ENCODE data around the gene RAB11FIP4.
"Not testable (repeated sequence)": the region's sequence is repeated elsewhere in the genome, so short reads cannot be mapped to it uniquely, and the experiment has no call there.

The RAB11FIP4 gene

GRCh38 chr17:31433091-31433790 is 41.8 kb downstream of the RAB11FIP4 start:
- DNase-seq (ENCODE audit: low read depth): peak; percentile 28

DNA sequence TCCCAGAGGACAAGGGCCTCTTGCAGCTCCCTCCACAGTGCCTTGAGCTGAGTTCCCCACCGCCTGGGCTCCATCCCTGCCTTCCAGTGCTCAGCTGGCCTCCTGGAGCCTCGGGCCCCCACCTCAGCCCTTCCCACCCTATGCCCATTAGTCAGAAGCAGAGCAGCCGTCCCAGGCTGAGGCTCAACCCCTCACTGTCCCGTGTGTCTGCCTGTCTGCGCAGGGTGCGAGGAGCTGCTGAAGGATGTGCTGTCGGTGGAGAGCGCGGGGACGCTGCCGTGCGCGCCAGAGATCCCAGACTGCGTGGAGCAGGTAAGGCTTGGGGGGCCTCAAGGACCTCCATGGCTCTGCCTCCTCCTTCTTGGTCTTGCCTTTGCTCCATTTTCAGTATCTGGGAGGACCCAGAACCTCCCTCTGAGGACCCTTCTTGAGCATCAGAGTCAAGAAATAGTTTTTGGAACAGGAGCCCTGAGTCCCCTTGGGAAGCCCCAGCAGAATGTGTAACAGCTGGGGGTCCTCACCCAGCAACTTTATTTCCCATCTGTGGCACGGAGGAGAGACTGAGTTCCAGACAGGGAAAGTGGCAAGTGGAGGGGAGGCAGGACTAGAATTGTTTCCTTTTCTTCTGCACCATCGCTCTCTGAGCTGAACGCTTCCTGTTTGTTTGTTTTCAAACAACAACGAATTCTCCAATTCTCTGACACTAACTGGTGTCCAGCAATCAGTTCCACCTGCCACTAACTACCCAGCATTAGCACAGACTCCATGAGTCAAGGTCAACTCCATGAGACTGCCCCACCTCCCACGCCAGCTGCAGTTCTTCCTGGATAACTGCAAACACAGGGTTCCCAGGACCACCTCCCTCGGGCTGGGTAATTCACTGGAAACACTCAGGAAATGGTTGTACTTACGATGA is 42.6 kb downstream of the RAB11FIP4 start:
- DNase-seq (ENCODE audit: low read depth): no peak

GRCh38 chr17:31434727-31435050 is 43.2 kb downstream of the RAB11FIP4 start:
- no peak for DNase-seq (ENCODE audit: low read depth)

- DNase-seq (ENCODE audit: low read depth): no peak
Observed at GRCh38 chr17:31435581-31435980, 44.1 kb downstream of the RAB11FIP4 start.

GRCh38 chr17:31437720-31438400 is 46.4 kb downstream of the RAB11FIP4 start:
- no peak for DNase-seq (ENCODE audit: low read depth)

GRCh38 chr17:31439716-31440115 is 48.2 kb downstream of the RAB11FIP4 start:
- DNase-seq (ENCODE audit: low read depth): no peak

- no peak for DNase-seq (ENCODE audit: low read depth)
Observed at GRCh38 chr17:31442276-31442675, 50.8 kb downstream of the RAB11FIP4 start.

GRCh38 chr17:31442856-31443255 is 51.4 kb downstream of the RAB11FIP4 start:
- not testable (repeated sequence) for DNase-seq (ENCODE audit: low read depth)

GRCh38 chr17:31443386-31443785 is 51.9 kb downstream of the RAB11FIP4 start:
- no peak for DNase-seq (ENCODE audit: low read depth)

- no peak for DNase-seq (ENCODE audit: low read depth)
Observed at GRCh38 chr17:31444026-31444425, 52.6 kb downstream of the RAB11FIP4 start.

DNA sequence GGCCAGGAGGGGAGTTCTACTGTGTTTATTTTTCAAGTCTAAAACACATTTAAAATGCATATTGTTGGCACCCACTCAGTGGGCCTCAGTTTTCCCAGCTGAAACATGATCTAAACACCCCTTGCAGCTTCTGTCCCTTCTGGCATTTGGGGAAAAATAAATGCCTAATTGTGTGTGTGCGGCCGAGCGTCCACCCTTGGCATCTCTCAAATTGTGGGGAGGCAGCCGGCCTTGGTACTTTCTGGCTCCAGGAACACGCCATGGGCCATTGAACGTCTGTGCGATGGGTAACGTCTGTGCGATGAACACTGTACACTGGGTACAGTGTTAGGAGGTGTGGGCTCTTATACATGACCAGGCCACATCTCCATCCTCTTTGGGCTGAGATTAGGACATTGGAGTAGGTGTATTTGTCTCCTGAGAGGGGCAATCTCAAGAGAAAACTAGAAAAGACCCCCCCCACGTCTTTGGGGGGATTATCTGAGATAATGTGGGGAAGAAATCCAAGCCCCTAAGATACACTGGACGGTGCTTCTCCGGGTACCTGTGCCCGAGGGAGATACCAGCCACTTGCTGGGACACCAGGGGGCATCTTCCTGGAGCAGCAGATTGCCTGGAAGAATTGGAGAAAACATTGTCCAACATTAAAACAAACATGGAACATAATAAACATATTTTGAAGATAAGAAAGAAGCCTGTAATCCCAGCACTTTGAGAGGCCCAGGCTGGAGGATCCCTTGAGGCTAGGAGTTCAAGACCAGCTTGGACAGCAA is 54.9 kb downstream of the RAB11FIP4 start:
- no peak for DNase-seq (ENCODE audit: low read depth)

- no peak for DNase-seq (ENCODE audit: low read depth)
Observed at GRCh38 chr17:31448467-31449077, 57.1 kb downstream of the RAB11FIP4 start.

DNA sequence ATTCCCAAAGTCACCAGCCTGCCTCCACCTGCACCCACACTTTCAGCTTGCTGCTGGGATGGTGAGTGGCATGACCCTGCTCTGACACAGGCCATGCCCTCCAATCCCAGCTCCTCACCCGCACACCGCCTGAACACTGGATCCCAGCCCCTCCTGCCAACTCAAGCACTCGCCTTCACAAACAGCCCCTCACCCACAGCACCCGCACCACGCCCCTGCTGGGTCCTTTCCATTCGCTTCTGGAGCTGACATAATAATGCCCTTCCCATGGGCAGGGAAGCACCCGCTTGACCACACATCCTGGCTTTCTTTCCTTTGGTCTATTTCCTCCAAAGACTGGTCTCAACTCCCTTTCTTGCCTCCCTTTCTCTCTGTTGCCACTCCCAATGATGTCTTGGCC is 57.6 kb downstream of the RAB11FIP4 start:
- DNase-seq (ENCODE audit: low read depth): no peak

DNA sequence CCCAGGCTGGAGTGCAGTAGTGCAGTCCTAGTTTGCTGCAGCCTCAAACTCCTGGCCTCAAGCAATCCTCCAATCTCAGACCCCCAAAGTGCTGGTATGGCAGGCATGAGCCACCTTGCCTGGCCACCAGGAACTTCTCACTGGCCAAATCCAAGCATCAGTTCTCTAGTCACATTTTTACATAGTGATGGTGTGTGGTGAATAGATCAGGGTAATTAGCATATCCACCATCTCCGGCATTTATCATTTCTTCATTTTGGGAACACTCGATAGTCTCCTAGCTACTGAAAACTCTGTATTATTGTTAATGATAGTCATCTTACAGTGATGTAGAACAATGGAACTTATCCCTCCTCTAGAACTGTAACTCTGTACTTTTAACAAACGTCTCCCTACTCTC is 58.3 kb downstream of the RAB11FIP4 start:
- DNase-seq (ENCODE audit: low read depth): no peak

DNA sequence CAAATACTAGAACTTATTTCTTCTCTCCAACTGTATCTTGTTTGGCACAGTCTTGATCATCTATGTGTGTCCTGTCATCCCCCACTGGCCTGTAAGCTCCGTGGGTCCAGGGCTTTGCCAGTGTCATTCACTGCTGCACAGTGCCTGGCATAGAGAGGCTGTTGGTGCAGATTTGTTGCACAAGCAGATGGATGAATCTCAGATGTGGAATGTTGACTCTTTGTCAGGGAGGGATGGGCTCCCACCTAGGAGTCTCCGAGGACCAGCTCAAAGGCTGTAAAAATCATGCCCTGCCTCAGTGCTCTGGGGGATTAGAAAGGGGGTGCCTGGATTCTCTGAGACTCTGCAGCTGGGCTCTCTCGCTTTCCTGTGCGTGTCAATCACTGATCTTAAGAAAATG is 60.6 kb downstream of the RAB11FIP4 start:
- no peak for DNase-seq (ENCODE audit: low read depth)

DNA sequence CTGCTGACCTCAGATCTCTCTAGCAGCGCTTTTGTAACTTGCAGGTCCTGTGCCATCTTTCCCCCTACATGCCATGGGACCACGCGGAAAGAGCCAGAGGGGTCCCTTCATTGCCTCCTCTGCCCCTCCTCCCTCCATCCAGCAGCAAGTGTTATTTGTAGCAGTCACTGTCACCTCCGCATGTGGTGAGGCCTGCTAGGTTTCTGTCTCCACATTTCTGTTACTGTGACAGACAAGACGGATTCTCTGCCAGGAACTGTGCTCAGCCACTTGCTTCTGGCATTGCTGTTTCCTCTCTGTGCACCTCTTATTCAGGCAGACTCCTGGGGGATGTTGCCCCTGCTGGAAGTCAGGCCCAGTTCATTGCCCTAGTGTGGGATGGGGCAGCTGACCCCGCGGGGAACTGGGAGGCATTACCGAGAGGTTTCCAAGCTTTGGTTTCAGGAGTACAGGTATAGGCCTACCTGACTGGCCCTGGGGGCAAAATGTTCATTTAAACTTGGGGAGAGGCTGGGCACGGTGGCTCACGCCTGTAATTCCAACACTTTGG is 61.2 kb downstream of the RAB11FIP4 start:
- no peak for DNase-seq (ENCODE audit: low read depth)

DNA sequence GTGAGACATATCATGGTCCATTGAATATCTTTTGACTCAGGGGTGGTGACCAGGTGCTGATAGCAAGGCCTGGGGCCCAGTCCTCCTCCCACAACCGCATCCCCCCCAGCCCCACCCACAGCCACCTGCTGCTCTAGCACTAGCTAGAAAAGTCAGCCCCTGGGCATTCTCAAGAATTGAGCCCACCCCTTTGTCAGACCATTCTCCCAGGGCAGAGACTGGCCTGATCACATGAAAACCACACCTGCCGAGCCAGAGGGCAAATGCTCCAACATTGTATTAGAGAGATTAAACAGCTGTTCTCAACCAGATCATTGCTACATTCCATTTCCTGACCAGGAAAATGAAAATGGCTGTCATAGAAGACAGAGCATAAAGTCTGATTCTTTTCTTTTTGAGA is 62.4 kb downstream of the RAB11FIP4 start:
- no peak for DNase-seq (ENCODE audit: low read depth)

DNA sequence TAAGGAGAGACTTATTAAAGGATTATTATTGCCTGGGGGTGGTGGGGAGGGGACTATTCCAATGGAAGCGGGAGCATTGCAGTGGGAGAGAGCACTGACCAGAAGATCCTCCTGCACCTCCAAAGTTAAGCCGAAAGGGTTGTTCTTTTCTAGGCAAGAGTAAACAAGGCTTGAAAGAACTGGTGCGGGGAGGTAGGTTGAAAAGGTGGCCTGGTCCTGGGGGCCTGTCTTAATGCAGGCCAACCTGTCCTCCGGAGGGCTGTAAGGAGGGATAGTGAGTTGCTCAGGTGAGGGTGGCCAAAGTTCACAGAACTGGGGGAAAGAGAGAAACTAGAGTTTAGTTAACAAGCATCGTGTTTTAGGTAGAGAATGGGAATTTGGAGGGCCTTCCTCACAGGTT is 65.3 kb downstream of the RAB11FIP4 start:
- DNase-seq (ENCODE audit: low read depth): no peak

DNA sequence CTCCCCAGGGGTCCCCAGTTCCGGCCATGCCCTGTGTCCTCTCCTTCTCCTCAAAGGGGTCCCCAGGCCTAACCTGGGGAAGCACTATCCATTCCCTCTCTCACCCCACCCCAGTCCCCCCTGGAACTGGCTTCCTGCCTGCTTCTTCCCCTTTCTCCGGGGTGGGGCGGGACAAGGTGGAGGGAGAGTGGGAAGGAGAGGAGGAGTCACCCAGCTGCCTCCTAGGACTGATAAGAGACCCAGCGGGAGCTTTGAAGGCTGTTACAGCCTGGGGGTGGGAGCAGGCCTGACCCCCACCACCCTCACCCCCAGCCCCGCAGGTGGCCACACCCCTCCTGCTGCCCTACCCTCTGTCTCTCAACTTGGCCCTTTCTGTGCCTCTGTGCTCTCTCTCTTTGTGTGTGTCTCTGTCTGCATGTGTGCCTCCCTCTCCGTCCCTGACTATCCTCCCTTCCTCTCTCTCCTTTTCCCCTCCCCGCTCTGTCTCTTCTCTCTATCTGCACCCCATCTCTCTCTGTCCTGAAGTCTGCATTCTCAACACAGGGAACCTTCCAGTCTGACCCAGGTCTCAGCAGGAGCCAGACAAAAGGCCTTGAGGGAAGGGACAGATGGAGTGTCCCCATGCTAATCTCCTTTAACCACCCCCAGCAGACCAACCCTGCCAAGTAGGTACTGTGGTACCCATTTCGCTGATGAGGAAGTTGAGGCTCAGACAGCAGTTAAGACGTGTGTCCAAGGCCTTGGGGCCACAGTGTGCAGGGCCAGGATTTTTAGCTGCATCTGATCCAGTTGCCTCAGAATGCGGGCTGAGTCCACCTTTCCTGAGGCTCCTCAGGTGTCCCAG is 66.1 kb downstream of the RAB11FIP4 start:
- DNase-seq (ENCODE audit: low read depth): no peak

DNA sequence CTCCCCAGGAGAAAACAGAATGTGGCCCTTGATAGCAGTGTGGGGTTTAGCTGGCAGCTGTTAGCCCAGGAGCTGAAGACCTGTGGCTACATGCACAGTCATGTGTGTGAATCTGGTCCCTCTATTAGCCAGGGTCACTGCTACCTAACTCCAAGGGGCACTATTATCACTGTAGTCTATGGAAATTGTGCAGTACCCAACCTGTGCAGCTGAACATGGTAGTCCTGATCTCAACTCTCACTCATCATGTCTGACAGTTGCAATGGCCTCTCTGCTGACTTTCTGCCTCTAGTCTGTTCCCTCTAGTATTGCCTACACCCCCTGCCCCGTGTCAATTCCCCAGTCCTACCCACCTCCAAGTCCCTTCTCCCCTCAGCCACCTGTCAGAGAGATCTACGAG is 67.4 kb downstream of the RAB11FIP4 start:
- no peak for DNase-seq (ENCODE audit: low read depth)

All from activated gamma-delta T cell treated with anti-CD3 and anti-CD28 coated beads, Interleukin-2, amount 50 U/mL, for 16 hours (primary cell).